Common myeloid progenitor, CD34-positive (primary cell): Measurements from ENCODE around the gene PSD2.

ENCODE experiments used
- CTCF ChIA-PET: fragments of 350-600 bp; sonication (Branson Sonifier 250); formaldehyde crosslinking; loops from one replicate; lab custom pipeline; 2021; ENCODE audit warnings: antibody characterized with exemption; lab: Charles Lee
- POLR2A ChIA-PET: fragments of 350-600 bp; sonication (Branson Sonifier 250); formaldehyde crosslinking; loops from one replicate; lab custom pipeline; 2021; ENCODE audit warnings: antibody characterized with exemption; lab: Charles Lee
- DNase-seq, 3 donors: peaks; one replicate each; pipeline versions ENCODE4 v3.0.0 to v3.0.0-alpha.2; 2013
- H3K27ac ChIP-seq, 2 experiments: 1 replicate in 1 of 2; 2 replicates in 1 of 2; pipeline ENCODE4 v1.7.0; 2013; ENCODE audit warnings: inconsistent platforms in 2 of 2, low read length in 2 of 2, mild to moderate bottlenecking in 2 of 2, low read depth in 1 of 2, moderate library complexity in 1 of 2; ENCODE audit not compliant: severe bottlenecking in 2 of 2, insufficient read depth in 1 of 2, poor library complexity in 1 of 2
- H3K27me3 ChIP-seq, 5 experiments: replicated peaks in 2 of 5; 1 replicate in 3 of 5; 2 replicates in 2 of 5; pipeline versions ENCODE4 v1.6.1 to v1.7.0; 2013; ENCODE audit warnings: low read length in 4 of 5, mild to moderate bottlenecking in 2 of 5, moderate library complexity in 2 of 5, inconsistent platforms in 1 of 5; ENCODE audit not compliant: insufficient read depth in 5 of 5, control insufficient read depth in 4 of 5
- H3K36me3 ChIP-seq, 4 experiments: 1 replicate in 2 of 4; 2 replicates in 2 of 4; pipeline versions ENCODE4 v1.6.1 to v1.7.0; 2013; ENCODE audit warnings: low read length in 3 of 4, control low read depth in 1 of 4, mild to moderate bottlenecking in 1 of 4; ENCODE audit not compliant: control insufficient read depth in 4 of 4, insufficient read depth in 4 of 4
- H3K4me1 ChIP-seq, 4 experiments: 1 replicate in 3 of 4; 2 replicates in 1 of 4; pipeline versions ENCODE4 v1.6.1 to v1.7.1; 2013; ENCODE audit warnings: low read length in 3 of 4, mild to moderate bottlenecking in 3 of 4, control low read depth in 1 of 4, inconsistent platforms in 1 of 4, moderate library complexity in 1 of 4; ENCODE audit not compliant: control insufficient read depth in 4 of 4, insufficient read depth in 4 of 4; ENCODE audit errors: control extremely low read depth in 1 of 4
- H3K4me3 ChIP-seq, 7 experiments: 1 replicate in 4 of 7; 2 replicates in 3 of 7; pipeline versions ENCODE4 v1.5.1 to v1.7.0; 2013; ENCODE audit warnings: mild to moderate bottlenecking in 7 of 7, low read length in 6 of 7, moderate library complexity in 6 of 7, inconsistent platforms in 2 of 7, low read depth in 2 of 7, control low read depth in 1 of 7; ENCODE audit not compliant: insufficient read depth in 4 of 7, control insufficient read depth in 1 of 7; ENCODE audit errors: extremely low read depth in 1 of 7
- H3K9me3 ChIP-seq, 5 experiments: 1 replicate in 4 of 5; 2 replicates in 1 of 5; pipeline versions ENCODE4 v1.6.1 to v1.7.1; 2013; ENCODE audit warnings: low read length in 4 of 5, mild to moderate bottlenecking in 2 of 5, inconsistent platforms in 1 of 5, low read depth in 1 of 5, moderate library complexity in 1 of 5; ENCODE audit not compliant: control insufficient read depth in 4 of 5, insufficient read depth in 2 of 5; ENCODE audit errors: control extremely low read depth in 1 of 5
- WGBS: methylation state at CpG from one replicate; pipeline ENCODE4 v1.1.5; 2013; ENCODE audit not compliant: insufficient coverage; 5-methylcytosine and 5-hydroxymethylcytosine counted together

PSD2 gene

DNA sequence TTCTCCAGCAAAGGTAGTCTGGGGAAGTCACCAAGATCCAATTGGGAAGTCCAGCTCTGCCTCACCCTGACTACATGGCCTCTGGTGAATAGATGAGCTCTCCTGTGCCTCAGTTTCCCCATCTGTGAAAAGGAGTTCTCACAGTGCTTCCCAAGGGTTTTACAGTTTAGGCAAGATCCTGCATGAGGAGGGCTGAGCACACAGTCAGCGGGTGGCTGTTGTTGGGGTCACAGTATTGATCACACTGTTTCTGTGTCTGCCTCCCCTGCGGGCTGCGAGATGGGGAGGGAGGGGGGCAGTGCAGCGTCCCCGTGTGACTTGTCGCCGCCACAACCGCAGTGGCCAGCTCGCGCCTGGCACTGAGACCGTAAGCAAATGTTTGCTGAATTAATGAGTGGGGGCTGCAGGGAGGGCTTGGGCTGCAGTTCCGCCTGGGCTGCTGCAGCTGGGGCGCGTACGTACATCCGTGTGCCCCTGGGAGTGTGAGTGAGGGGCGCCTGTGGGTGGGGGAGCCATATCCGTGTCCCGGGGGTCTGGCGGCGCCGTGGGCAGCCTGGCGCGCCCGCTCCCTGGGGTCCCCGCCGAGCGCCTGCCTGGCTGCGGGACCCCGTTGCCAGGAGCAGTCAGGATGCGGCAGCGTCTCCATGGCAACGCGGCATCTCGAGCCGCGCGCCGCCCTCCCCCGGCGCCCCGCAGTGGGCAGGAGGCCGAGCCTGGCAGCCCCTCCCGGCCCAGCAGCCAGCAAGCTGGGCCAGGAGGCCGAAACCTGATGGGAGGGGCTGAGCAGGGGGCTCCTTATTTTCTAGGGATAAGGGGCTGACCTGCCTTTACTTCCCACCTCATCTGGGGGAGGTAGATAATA lies 31.4 kb upstream of the PSD2 start:
- Histone ChIP-seq H3K27me3 (peaks cover 0 to 30% (median 8%) of the 10 kb centered on the region in 5 experiments), H3K27ac (no peak overlapping the region), H3K4me3 (peak overlapping the region in 1 of 7 experiments; percentile 11), H3K9me3 (no peaks in the 10 kb centered on the region), H3K4me1 (peaks cover 0 to 26% (median 15%) of the 10 kb centered on the region in 4 experiments), H3K36me3 (no peaks in the 10 kb centered on the region)
- DNase-seq: peak; percentile 15 to 53 (median 45)
- WGBS: 8% methylated on average over 32 of the region's 45 CpGs
- ChIA-PET CTCF (interaction anchor here (0.7 to 6.1 kb wide), 16 partner anchors 11 to 135 kb away, joined by 3 to 51 read pairs (median 5); partner anchors contain the start of gene CXXC5), POLR2A (interaction anchor here (1.2 kb wide), 1 partner anchor 53 kb away, joined by 3 read pairs; no protein-coding TSS in a partner anchor)

DNA sequence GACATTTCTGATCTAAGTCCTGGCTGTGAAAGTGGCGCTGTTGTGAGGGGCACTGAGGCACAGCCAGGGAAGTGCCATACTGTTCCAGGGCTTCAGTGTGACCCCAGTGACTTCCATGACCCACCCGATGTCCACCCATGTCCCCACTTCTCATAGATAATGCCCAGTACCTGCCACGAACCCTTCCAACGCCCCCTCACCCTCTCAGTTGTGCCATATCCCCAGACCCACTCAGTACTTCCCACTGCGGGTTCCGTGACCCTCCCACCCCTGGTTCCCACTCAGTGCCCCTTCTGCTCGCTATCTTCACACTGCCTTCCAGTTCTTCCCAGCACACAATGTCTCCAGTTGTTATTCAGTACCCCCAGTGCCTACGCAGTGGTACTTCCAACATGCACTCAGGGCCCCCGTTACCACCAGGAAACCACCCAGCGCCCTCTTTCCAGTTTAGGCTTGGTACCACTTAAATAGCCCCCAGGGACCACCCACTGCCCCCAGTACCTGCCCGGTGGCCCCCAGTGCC lies 30.7 kb upstream of the PSD2 start:
- Histone ChIP-seq H3K4me3 (no peak overlapping the region), H3K36me3 (no peaks in the 10 kb centered on the region), H3K27me3 (peaks cover 0 to 30% (median 8%) of the 10 kb centered on the region in 5 experiments), H3K4me1 (peaks cover 0 to 20% (median 10%) of the 10 kb centered on the region in 4 experiments), H3K27ac (no peak overlapping the region), H3K9me3 (no peaks in the 10 kb centered on the region)
- POLR2A ChIA-PET: interaction anchor here (0.6 to 0.9 kb wide), 3 partner anchors 9 to 132 kb away, joined by 3 to 4 read pairs (median 3); no protein-coding TSS in a partner anchor
- 49% methylated on average over 11 of the region's 11 CpGs for WGBS
- CTCF ChIA-PET: interaction anchor here (0.6 to 6.6 kb wide), 25 partner anchors 8 to 133 kb away, joined by 3 to 196 read pairs (median 5); partner anchors contain the start of gene CXXC5
- no peak for DNase-seq

DNA sequence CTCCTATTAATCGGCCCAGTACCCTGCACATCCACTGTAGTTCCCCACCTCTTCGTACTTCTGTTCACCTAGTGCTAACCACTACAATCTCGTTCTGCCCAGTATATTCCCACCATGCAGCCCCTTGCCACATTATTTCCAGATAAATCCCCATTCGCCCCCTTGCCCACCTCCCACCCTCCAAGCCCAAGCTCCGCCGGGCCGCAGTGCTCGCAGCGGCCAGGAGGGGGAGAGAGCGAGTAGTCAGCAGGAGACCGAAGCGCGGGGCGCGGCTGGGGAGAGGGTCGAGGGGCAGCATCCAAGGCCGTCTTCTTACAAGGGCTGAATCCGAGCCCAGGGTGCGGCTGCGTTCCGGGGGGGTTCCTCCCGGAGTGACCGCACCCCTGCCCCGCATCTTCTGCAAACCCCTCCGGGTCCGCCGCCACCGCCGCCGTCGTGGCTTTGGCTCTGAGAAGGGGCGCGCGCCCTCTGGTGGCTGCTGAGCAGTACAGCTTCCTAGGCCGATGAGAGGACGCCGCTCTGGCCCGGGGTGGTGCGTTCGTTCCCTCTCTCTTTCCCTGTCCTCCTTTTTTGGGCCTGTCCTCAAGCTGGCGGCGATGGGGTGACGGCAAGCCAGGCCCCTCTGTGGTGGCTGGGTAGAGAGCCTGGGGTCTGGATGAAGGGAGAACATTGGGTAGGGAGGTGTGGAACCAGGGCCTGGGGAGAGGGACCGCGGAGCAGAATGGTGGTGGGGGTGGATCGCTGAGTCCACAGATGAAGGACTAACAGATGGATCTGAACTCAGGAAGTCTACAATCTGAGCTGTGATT lies 30.0 kb upstream of the PSD2 start:
- 3% methylated on average over 34 of the region's 46 CpGs for WGBS
- peak overlapping the region; percentile 30 to 78 (median 63) for H3K4me3 ChIP-seq
- H3K27me3 ChIP-seq: peaks cover 0 to 30% (median 8%) of the 10 kb centered on the region in 5 experiments
- peaks cover 0 to 20% (median 7%) of the 10 kb centered on the region in 4 experiments for H3K4me1 ChIP-seq
- DNase-seq: peak; percentile 72 to 83 (median 83)
- ChIA-PET CTCF (interaction anchor here (0.6 to 6.6 kb wide), 27 partner anchors 8 to 147 kb away, joined by 3 to 196 read pairs (median 4); partner anchors contain the start of gene CXXC5), POLR2A (interaction anchor here (0.6 to 0.9 kb wide), 3 partner anchors 8 to 132 kb away, joined by 3 to 4 read pairs (median 3); no protein-coding TSS in a partner anchor)
- H3K9me3 ChIP-seq: no peaks in the 10 kb centered on the region
- no peaks in the 10 kb centered on the region for H3K36me3 ChIP-seq
- H3K27ac ChIP-seq: no peak overlapping the region

DNA sequence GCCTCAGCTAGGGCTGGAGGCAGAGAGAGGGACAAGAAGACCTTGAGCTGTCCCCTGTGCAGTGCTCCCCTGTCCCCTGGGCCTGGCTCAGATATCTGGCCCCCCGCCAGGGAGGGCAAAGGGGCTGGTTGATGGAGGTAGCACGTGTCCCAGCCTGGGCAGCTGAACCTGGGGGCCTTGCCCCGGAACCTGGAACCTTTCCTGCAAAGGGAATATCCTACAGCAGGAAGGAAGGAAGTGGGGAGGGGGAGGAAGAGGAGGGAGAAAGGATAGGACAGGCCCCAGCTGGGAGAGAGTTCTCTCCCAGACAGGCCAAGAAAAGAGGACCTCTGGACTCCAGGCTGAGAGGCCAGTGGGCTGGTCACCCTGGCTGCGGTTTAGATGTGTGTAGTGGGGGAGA lies 27.6 kb upstream of the PSD2 start:
- Histone ChIP-seq H3K27ac (no peak overlapping the region), H3K36me3 (no peaks in the 10 kb centered on the region), H3K9me3 (no peaks in the 10 kb centered on the region), H3K4me1 (peaks cover 0 to 17% (median 6%) of the 10 kb centered on the region in 4 experiments), H3K27me3 (peaks cover 0 to 25% (median 8%) of the 10 kb centered on the region in 5 experiments), H3K4me3 (no peak overlapping the region)
- DNase-seq: no peak
- ChIA-PET POLR2A (no interaction called here), CTCF (interaction anchor here (0.9 to 6.6 kb wide), 7 partner anchors 8 to 136 kb away, joined by 3 to 196 read pairs (median 4); no protein-coding TSS in a partner anchor)
- WGBS: 52% methylated on average over 2 of the region's 4 CpGs

DNA sequence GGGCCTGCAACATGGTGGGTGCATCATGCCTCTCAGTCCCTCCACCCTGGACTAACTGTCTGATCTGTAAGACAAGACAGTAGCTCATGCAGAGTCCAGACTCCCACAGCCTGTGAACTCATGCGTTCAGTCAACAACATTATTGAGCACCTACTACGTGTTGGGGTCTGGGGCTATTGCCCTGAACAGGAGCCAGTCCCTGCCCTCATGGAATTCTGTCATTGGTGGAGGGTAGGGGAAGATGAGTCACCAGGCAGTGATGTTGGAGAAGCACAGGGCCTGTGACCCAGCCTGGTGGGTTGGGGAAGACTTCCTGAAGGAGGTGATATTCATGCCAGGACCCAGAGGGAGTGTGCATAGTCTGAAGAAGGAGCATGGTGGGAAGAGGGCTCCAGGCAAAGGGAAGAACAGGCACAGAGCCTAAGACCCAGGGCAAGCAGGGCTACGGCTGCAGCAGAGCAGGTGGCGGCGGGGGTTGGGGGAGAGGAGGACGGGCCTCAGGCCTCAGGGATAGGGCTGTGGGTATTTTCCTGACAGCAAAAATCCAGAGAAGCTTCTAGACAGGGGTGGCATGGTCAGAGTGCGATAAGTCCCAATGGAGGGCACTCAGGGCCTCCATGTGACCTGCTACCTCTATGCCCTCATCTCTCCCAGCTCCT lies 26.7 kb upstream of the PSD2 start:
- no peaks in the 10 kb centered on the region for H3K9me3 ChIP-seq
- H3K36me3 ChIP-seq: no peaks in the 10 kb centered on the region
- H3K4me3 ChIP-seq: no peak overlapping the region
- no peak for DNase-seq
- ChIA-PET CTCF (interaction anchor here (1.4 to 6.6 kb wide), 5 partner anchors 7 to 137 kb away, joined by 3 to 196 read pairs (median 8); no protein-coding TSS in a partner anchor), POLR2A (no interaction called here)
- peaks cover 0 to 15% (median 6%) of the 10 kb centered on the region in 4 experiments for H3K4me1 ChIP-seq
- peaks cover 0 to 15% (median under 1%) of the 10 kb centered on the region in 5 experiments for H3K27me3 ChIP-seq
- WGBS: 100% methylated on average over 6 of the region's 7 CpGs
- no peak overlapping the region for H3K27ac ChIP-seq

DNA sequence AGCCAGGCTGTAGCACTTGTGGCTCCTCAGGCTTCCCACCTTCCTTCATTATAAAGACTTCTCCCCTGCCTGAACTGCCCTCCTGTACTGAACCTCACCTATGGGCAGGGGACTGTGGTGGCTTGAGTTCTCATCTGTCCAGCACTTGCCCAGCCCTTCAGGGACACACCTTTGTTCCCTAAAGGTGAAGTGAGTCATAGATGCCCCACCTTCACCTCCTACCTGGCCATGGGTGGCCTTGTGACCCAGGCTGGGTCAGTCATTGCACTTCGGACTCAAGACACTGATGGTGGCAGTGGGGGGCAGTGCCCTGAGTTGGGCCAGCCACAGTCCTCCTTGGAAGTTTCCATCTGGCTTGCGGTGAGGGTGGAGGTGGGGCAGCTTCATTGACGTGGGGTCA lies 26.1 kb upstream of the PSD2 start:
- no peak for DNase-seq
- Histone ChIP-seq H3K4me3 (no peak overlapping the region), H3K9me3 (no peaks in the 10 kb centered on the region), H3K27ac (no peak overlapping the region), H3K27me3 (peaks cover 0 to 10% (median 3%) of the 10 kb centered on the region in 5 experiments), H3K36me3 (no peaks in the 10 kb centered on the region), H3K4me1 (peaks cover 0 to 10% (median 6%) of the 10 kb centered on the region in 4 experiments)
- POLR2A ChIA-PET: no interaction called here
- CTCF ChIA-PET: interaction anchor here (1.4 to 6.6 kb wide), 4 partner anchors 9 to 137 kb away, joined by 3 to 196 read pairs (median 5); no protein-coding TSS in a partner anchor
- 88% methylated on average over 3 of the region's 3 CpGs for WGBS
